Renal pelvis (tissue), 4 donors: ENCODE measurements around the gene SASH3. TPM values are rescaled to one million over a fixed set of nuclear protein-coding genes. Genes with fewer than 3 reads are reported as not detected.

Source experiments
- DNase-seq: peaks from one replicate; pipeline ENCODE4 v3.0.0-alpha.2; 2013
- polyA plus RNA-seq, 3 donors: library from polyadenylated mRNA; unstranded; fragments of 120-200 nt; gene quantifications; one replicate each; pipeline ENCODE4 v1.2.1, GENCODE V29; 2013; ENCODE audit not compliant: insufficient read length in 3 of 3

SASH3 gene
- polyA plus RNA-seq, 3 donors: 1.7 to 2.5 (median 1.8) TPM

DNA sequence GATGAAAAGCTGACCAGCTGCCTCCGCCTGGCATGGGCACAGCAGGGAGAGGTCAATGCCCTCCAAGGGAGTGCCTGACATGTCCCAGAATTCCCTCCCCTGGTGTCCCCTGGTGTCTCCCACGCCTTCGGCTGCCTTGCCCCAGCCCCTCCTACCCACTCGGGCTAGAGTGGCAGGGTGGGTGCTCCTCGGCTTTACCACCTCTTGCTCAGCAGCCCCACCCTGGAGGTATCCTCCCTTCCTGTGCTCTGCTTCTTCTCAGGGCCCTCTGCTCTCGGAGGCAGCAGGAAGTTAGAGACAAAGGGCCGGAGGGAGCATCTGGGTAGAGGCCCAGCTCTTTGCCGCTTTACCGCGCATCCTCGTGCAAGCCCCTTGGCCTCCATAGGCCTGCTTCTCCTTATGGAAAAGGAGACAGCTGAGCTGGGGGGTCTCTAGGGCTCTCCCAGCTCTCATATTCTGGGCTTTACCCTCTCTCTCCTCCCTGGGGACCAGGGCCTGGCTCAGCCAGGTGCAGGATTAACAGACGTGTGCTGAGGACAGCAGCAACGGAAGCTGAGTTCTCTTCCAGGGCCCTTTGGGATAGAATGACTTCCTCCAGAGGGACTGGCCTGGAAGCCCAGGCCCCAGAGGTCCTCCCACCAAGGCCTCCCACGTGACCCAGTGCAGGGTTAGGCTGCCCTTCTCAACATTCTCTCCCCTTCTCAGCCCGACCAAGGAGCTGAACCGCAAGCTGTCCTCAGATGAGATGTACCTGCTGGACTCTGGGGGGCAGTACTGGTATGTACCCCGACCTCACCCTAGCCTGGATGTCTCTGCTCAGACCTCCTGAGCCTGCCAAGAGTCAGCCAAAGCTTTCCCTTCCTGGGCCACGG, 23.7 kb upstream of the SASH3 start:
- DNase-seq: no peak

DNA sequence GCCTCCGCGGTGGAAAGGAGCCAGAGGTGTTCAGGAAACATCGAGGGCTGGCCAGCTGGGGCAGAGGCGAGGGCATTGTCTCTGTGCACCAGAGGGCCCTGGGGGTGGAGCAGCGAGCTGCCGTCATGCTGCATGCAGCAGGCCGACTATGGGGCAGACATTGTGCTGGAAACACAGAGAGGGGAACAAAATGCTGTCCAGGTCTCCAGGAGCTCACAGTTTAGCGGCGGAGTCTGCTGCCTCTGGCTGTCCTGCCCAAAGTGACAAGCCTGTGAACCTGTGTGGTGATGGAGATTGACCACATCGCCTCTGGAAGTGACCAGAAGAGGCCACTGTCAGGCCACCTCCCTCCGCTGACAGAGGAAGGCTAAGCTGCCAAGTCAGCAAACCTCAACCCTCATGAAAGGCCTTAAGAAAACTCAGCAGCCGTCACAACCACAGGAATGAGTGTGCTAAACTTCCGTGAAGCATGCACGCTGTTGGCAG, 20.1 kb upstream of the SASH3 start:
- DNase-seq: no peak

- no peak for DNase-seq
Measured at GRCh38 chrX:129760155-129760554, 19.6 kb upstream of the SASH3 start.

DNA sequence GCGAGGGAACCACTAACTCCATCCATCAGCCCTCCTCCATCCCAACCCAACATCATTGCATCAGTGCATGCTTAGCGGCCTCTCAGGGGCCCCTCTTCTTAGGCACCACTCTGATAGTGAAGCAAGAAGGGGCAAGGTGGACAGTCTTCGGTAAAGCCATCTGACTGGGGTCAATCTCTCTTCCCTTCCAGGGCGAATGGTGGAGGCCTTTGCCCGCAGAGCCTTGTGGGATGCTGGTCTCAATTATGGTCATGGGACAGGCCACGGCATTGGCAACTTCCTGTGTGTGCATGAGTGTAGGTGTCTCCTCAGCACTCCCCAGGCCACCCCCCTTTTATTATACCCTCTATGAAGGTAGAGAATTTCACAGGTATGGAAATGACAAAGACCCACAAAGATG, 18.8 kb upstream of the SASH3 start:
- DNase-seq: no peak

DNA sequence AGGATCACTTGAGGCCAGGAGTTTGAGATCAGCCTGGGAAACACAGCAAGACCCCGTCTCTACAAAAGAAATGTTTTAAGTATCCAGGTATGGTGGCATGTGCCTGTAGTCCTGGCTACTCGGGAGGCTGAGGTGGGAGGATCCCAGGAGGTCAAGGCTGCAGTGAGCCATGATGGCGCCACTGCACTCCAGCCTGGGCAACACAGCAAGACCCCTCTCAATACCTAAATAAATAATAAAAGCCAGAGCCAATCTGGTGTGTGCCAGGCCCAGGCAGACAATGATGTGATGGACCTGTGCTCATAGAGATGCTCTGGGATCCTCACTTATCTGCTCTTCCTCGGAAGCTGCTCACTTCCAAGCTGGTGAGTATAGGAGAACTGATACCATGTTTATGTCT, 18.2 kb upstream of the SASH3 start:
- DNase-seq: no peak

GRCh38 chrX:129762448-129762847, 17.3 kb upstream of the SASH3 start:
- DNase-seq: no peak

DNA sequence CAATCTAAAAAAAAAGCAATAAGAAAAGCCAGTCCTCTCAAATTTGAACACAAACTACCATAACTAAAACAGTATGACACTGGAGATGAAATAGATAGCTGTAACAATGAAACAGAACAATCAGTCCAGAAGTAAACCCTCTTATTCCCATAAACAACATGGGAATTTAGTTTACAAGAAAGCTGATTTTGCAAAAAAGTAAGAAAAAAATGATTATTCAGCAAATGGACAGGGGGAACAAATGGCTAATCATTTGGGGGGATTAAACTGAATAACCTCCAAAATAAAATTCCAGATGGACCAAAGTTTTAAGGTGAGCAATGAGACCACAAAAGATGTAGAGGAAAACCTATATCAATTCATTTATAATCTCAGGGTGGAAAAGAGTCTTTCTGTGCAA, 16.1 kb upstream of the SASH3 start:
- DNase-seq: no peak

DNA sequence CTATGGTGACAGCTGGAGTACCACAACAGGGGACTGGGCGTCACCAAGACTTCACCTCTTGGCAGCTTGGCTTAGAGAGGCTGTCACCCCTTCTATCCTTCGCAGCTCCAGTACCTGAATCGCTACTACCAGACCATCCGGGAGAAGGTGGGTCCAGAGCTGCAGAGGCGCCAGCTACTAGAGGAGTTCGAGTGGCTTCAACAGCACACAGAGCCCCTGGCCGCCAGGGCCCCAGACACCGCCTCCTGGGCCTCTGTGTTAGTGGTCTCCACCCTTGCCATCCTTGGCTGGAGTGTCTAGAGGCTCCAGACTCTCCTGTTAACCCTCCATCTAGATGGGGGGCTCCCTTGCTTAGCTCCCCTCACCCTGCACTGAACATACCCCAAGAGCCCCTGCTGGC, 11.6 kb upstream of the SASH3 start:
- no peak for DNase-seq

DNA sequence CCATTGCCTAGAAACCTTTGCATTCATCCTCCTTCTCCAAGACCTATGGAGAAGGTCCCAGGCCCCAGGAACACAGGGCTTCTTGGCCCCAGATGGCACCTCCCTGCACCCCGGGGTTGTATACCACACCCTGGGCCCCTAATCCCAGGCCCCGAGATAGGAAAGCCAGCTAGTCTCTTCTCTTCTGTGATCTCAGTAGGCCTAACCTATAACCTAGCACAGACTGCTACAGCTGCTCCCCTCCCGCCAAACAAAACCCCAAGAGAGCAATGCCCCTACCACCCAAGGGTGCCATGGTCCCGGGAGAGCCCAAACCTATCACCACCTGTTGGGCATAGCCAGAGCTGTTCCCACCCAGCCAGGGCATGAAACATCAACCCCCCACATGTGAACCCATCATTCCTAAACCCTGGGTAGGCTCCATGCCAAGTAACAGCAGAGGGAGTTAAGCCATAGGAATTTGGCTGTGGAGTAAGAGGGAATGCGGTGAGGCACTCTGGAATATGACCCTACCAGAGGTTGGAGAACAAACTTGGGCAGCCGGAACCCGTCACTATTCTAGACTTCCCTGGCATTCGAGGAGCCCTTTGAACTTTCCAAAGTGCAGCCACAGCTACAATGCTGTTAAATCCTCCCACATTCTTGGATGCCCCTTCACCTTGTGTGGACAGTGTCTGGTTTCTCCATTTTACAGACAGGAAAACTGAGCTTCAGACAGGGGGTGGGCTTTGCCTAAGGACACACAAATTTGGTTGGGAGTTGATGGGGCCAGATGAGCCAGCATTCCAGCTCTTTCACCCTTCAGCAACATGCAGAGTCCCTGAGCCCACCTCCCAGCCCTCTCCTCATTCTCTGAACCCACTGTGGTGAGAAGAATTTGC, 10.9 kb upstream of the SASH3 start:
- DNase-seq: no peak

DNA sequence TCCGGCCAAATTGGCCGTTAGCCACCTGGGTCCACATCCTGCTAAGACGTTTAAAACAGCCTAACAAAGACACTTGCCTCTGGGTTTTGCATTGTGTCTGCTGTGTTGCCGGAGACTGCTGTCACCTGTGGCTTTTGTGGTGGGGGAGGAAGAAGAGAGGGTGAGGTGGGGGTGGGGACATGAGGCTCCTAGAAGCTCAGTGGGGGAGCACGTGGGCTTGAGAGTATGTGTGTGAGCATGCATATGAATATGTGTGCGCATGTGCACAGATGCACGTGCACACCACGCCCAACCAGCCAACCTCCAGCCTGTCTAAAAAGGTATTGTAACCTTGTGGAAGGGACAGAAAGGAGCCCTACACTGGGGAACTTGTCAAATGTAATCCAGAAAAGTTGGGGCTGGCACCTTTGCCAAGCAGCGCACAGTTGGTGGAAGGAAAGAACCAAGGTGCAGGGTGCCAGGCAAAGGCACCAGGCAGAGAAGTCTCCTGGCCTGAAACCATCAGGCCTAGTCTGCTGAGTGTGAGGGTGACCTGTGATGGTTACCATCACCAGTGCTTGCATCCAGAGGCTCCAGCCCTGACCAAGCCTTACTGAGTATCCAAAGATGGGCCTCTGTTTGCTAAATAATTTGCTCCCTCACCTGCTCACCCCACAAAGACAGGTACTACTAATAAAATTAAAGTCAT, 10.1 kb upstream of the SASH3 start:
- no peak for DNase-seq

GRCh38 chrX:129771266-129771995, 8.3 kb upstream of the SASH3 start:
- no peak for DNase-seq

DNA sequence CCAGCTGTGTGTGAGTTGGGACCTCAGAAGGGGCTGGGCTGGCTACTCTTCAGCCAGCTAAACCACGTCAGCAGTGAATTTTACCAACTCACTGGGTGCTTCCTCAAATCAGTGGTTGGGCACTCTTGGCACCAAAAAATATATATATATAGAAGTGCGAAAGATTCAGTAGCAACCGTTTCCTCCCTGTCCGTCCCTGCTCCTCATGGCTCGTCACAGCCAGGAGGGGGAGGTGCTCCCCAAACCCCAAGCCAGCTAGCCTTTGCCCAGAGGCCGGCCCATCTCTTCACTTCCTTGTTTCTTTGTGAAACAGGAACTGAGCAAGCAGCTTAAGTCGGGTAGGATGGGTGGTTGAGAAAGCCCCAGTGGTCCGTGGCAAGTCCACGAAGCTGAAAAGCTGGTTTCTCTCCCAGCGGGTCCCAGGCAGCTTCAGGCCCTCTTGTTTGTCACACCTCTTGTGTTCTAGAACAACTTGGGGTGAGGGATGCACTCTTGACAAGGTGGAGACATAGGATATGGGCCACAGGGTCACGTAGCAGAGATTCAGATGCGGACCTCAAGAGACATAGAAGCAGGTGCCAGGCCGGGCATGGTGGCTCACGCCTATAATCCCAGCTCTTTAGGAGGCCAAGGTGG, 6.8 kb upstream of the SASH3 start:
- no peak for DNase-seq

DNA sequence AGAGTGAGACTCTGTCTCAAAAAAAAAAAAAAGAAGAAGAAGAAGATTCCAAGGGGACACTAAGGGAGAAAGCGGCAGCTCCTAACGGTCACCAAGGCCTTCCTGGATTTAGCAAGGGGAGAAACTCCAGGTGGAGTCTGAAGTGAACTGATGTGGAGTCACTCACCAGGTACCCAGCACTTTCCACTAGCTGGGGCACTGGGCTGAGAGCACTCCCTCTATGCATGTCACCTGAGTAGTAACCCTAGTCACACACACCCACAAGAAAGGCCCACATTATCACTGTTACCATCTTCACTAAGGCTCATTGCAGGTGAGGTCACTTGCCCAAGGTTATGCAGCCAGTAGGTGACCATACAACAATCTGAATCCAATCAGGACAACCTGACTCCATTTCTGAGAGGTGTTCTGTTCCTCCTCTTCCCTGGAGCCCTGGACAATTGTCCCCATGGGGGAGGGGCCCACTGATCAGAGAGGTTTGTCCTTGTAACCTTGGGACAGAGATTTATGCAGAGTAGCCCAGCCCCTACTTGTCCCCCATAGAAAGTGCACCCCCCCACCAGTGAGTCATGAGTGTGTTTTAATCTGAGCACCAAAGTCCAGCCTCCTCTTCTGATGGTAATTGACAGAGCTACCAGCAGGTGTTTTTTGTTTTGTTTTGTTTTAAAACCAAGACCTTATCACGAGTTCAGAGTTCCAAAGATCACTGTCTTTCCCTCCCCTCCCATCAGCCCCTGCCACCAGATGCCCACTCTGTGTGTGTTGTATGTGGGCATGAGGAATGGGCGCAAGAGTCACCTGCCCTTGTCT, 5.9 kb upstream of the SASH3 start:
- DNase-seq: no peak

DNA sequence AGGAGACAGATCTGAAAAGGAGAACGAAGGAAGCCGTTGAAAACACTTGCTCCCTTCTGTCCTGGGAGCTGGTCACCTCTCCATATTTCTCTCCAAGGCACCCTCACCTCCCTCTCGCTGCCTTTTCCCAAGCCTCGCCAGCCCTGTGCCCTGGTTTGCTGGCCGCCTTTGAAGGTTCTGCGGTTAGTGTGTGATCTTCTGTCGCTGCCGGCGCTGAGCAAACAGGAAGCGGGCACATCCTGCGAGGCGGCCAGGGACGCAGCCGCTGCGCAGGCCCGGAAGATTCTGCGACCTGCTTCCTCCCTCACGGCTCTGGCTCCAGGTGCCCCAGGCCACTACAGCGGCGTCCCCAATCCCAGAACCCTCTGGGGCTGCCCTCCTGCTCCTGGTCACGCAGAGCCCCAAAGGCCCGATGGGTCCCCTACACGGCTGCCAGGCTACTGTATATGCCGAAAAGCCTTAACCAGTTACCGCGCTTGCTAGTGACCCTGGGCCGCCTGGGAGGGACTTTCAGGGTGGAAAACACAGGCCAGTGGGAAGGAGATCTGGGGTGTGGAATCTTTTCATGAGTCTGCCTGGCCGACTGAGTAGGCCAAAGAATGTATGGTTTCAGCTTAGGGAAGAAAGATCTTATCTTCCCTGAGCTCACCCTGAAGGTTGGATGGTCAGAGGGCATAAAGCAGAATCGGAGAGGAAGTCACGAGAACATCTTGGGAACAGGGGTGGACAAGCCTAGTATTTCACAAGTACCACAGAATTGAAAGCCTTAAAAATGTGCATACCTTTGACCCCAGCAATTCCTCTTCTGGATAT, 2.3 kb upstream of the SASH3 start:
- no peak for DNase-seq

- no peak for DNase-seq
Measured at GRCh38 chrX:129779086-129779672, 570 bp upstream of the SASH3 start.

DNA sequence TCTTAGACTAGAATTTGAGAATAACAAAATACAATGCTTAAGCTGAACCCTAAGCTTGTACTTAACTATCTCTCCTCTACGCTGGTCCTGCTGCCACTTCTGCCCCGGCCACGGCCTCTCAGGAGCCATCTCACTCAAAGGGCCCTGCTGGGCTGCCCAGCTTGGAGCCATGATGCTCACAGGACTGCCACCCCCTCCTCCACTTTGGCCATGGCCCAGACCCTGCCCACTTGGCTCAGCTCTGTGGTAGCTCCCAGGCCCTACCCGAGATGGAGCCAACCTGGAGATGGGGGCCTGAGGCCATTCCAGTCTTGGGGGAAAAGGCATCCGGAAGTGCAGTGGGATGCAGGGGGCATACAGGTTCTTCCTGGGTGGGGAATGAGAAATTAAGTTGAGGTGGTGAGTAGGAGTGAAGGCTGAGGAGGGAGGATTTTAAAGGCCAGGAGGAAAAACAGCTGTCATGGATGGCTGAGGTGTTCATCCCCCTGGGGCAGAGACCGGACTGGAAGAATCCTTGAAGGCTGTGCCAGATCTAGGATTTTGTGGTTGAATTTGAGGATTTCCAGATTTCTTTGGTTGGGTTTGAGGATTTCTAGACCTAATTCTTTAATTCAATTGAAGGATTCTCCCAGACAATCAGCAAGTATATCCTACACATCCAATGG, 824 bp downstream of the SASH3 start:
- no peak for DNase-seq

- no peak for DNase-seq
Measured at GRCh38 chrX:129781134-129781672, 1.5 kb downstream of the SASH3 start.
